SK-N-SH (cell line): Measurements from ENCODE around the gene THUMPD2. TPM values are rescaled to one million over a fixed set of nuclear protein-coding genes. Genes with fewer than 3 reads are reported as not detected.

Experiments
- CTCF ChIA-PET: fragments of 300-600, 350-600 bp; formaldehyde crosslinking; extraction: SDS; loops from one replicate; lab custom pipeline; 2021; lab: Yijun Ruan, JAX
- POLR2A ChIA-PET: fragments of 350-600 bp; sonication (Branson Sonifier 250); formaldehyde crosslinking; extraction: SDS; loops from one replicate; lab custom pipeline; 2020; ENCODE audit warnings: antibody characterized with exemption, inconsistent platforms; lab: Yijun Ruan, JAX
- DNase-seq: peaks from one replicate; pipeline ENCODE4 v3.0.0; 2012
- H2AFZ ChIP-seq: fragments of 200-600 bp; sonication (generic); 2 replicates; pipeline ENCODE4 v1.8.1; 2016; ENCODE audit warnings: antibody characterized with exemption, mild to moderate bottlenecking, low read depth
- H3F3A ChIP-seq: fragments of 200-600 bp; sonication (generic); replicated peaks from 2 replicates; pipeline ENCODE3; 2016; ENCODE audit warnings: antibody characterized with exemption, mild to moderate bottlenecking; ENCODE audit not compliant: insufficient read depth
- H3K27ac ChIP-seq, 2 experiments: fragments of 200-500 bp in 1 of 2; fragments of 200-600 bp in 1 of 2; sonication (Bioruptor generic) in 1 of 2; sonication (generic), shearing (Covaris generic) in 1 of 2; 2 replicates each; pipeline versions ENCODE4 v1.5.1 to v1.6.1; 2014 to 2016; ENCODE audit warnings: low read depth in 2 of 2, inconsistent platforms in 1 of 2, low read length in 1 of 2, mild to moderate bottlenecking in 1 of 2, mixed read lengths in 1 of 2
- H3K27me3 ChIP-seq: fragments of 200-600 bp; sonication (generic), shearing (Covaris generic); 2 replicates; pipeline ENCODE4 v1.6.1; 2016; ENCODE audit warnings: mixed run types; ENCODE audit not compliant: insufficient read depth
- H3K36me3 ChIP-seq, 2 experiments: fragments of 200-500 bp in 1 of 2; fragments of 200-600 bp in 1 of 2; sonication (Bioruptor generic) in 1 of 2; sonication (generic) in 1 of 2; replicated peaks in 1 of 2; 2 replicates each; pipeline versions ENCODE3 to v1.5.1; 2014 to 2016; ENCODE audit warnings: low read length in 1 of 2, mild to moderate bottlenecking in 1 of 2; ENCODE audit not compliant: insufficient read depth in 2 of 2, control insufficient read depth in 1 of 2
- H3K4me1 ChIP-seq, 2 experiments: fragments of 200-500 bp in 1 of 2; fragments of 200-600 bp in 1 of 2; sonication (Bioruptor generic) in 1 of 2; sonication (generic), shearing (Covaris generic) in 1 of 2; 2 replicates each; pipeline versions ENCODE4 v1.5.1 to v1.6.1; 2014 to 2016; ENCODE audit warnings: low read depth in 1 of 2, low read length in 1 of 2, mixed run types in 1 of 2; ENCODE audit not compliant: insufficient read depth in 2 of 2, control insufficient read depth in 1 of 2
- H3K4me2 ChIP-seq: fragments of 200-600 bp; sonication (generic), shearing (Covaris generic); 2 replicates; pipeline ENCODE4 v1.6.1; 2017; ENCODE audit warnings: mixed run types
- H3K4me3 ChIP-seq, 2 experiments: fragments of 200-500 bp in 1 of 2; fragments of 200-600 bp in 1 of 2; sonication (Bioruptor generic) in 1 of 2; sonication (generic), shearing (Covaris generic) in 1 of 2; 2 replicates each; pipeline versions ENCODE4 v1.5.1 to v1.8.1; 2014 to 2016; ENCODE audit warnings: low read depth in 2 of 2, inconsistent platforms in 1 of 2, low read length in 1 of 2, mild to moderate bottlenecking in 1 of 2, mixed read lengths in 1 of 2, moderate library complexity in 1 of 2
- H3K79me2 ChIP-seq: fragments of 200-600 bp; sonication (generic); 2 replicates; pipeline ENCODE4 v1.8.1; 2017; ENCODE audit warnings: mild to moderate bottlenecking; ENCODE audit not compliant: insufficient read depth
- H3K9ac ChIP-seq: fragments of 200-600 bp; sonication (generic); 2 replicates; pipeline ENCODE4 v1.6.1; 2017; ENCODE audit warnings: mixed run types
- H3K9me2 ChIP-seq: fragments of 200-600 bp; sonication (generic); 2 replicates; pipeline ENCODE4 v1.6.1; 2017; ENCODE audit warnings: mixed run types
- H3K9me3 ChIP-seq: fragments of 200-600 bp; sonication (generic); 2 replicates; pipeline ENCODE4 v1.6.1; 2017; ENCODE audit warnings: mixed run types, mild to moderate bottlenecking, moderate library complexity
- H4K20me1 ChIP-seq: fragments of 200-600 bp; sonication (generic); 2 replicates; pipeline ENCODE4 v1.6.1; 2017; ENCODE audit warnings: mild to moderate bottlenecking, mixed run types; ENCODE audit not compliant: insufficient read depth
- CHD2 ChIP-seq: fragments of 150-350 bp; IDR thresholded peaks from 2 replicates; pipeline ENCODE4 v1.6.1; 2018; ENCODE audit warnings: low read length; ENCODE audit not compliant: partially characterized antibody
- CTCF ChIP-seq: fragments of 200-600 bp; sonication (generic); IDR thresholded peaks from 2 replicates; pipeline ENCODE4 v1.6.1; 2017; ENCODE audit warnings: antibody characterized with exemption, mild to moderate bottlenecking, moderate library complexity
- EP300 ChIP-seq, 2 experiments: IDR thresholded peaks; 2 replicates each; pipeline versions ENCODE4 v1.4.0 to v1.6.1; 2012; ENCODE audit warnings: borderline replicate concordance in 1 of 2, low read depth in 1 of 2, low read length in 1 of 2
- EZH2phosphoT487 ChIP-seq: fragments of 200-600 bp; sonication (generic); IDR thresholded peaks from 2 replicates; pipeline ENCODE4 v1.6.1; 2017; ENCODE audit warnings: low read depth, mixed run types, mild to moderate bottlenecking, antibody characterized with exemption, moderate library complexity, borderline replicate concordance
- FOSL2 ChIP-seq: IDR thresholded peaks from 2 replicates; pipeline ENCODE4 v1.4.0; 2012; ENCODE audit warnings: low read depth, mild to moderate bottlenecking, moderate library complexity, borderline replicate concordance
- FOXM1 ChIP-seq: IDR thresholded peaks from 2 replicates; pipeline ENCODE4 v1.4.0; 2012; ENCODE audit warnings: low read depth, mild to moderate bottlenecking
- GATA2 ChIP-seq: sonication (generic); formaldehyde crosslinking; IDR thresholded peaks from 2 replicates; pipeline ENCODE4 v1.5.0; 2020; ENCODE audit warnings: mild to moderate bottlenecking, missing genetic modification reagents
- IRF3 ChIP-seq: fragments of 150-350 bp; IDR thresholded peaks from 2 replicates; pipeline ENCODE4 v1.6.1; 2016; ENCODE audit warnings: mild to moderate bottlenecking, low read depth, low read length
- JUND ChIP-seq: IDR thresholded peaks from 2 replicates; pipeline ENCODE4 v1.4.0; 2012
- MEF2A ChIP-seq: IDR thresholded peaks from 2 replicates; pipeline ENCODE4 v1.4.0; 2012; ENCODE audit warnings: low read depth, borderline replicate concordance
- NFIC ChIP-seq: IDR thresholded peaks from 2 replicates; pipeline ENCODE4 v1.4.0; 2012; ENCODE audit warnings: borderline replicate concordance
- NRF1 ChIP-seq: IDR thresholded peaks from 2 replicates; pipeline ENCODE4 v1.6.1; 2012; ENCODE audit warnings: low read depth, mild to moderate bottlenecking, low read length
- POLR2AphosphoS5 ChIP-seq: IDR thresholded peaks from 2 replicates; pipeline ENCODE4 v1.6.1; 2012; ENCODE audit warnings: low read depth, low read length
- RAD21 ChIP-seq: IDR thresholded peaks from 2 replicates; pipeline ENCODE4 v1.6.1; 2012; ENCODE audit warnings: mild to moderate bottlenecking, low read length
- RCOR1 ChIP-seq: fragments of 150-350 bp; IDR thresholded peaks from 2 replicates; pipeline ENCODE4 v1.6.1; 2017; ENCODE audit warnings: antibody characterized with exemption, low read length
- RXRA ChIP-seq: IDR thresholded peaks from 2 replicates; pipeline ENCODE4 v1.4.0; 2012; ENCODE audit warnings: low read depth, mild to moderate bottlenecking, borderline replicate concordance
- SIN3A ChIP-seq: IDR thresholded peaks from 2 replicates; pipeline ENCODE4 v1.6.1; 2012; ENCODE audit warnings: low read depth, mild to moderate bottlenecking, low read length, moderate library complexity, borderline replicate concordance
- SMC3 ChIP-seq: IDR thresholded peaks from 2 replicates; pipeline ENCODE4 v1.6.1; 2012; ENCODE audit warnings: low read depth, low read length, improper control_type of control experiment
- TCF12 ChIP-seq: IDR thresholded peaks from 2 replicates; pipeline ENCODE4 v1.4.0; 2012
- TEAD4 ChIP-seq: IDR thresholded peaks from 2 replicates; pipeline ENCODE4 v1.4.0; 2012; ENCODE audit warnings: mild to moderate bottlenecking, borderline replicate concordance; ENCODE audit not compliant: insufficient read depth
- USF2 ChIP-seq: fragments of 150-350 bp; IDR thresholded peaks from 2 replicates; pipeline ENCODE4 v1.6.1; 2017; ENCODE audit warnings: antibody characterized with exemption, low read length, low read depth, borderline replicate concordance
- WGBS: methylation state at CpG from one replicate; pipeline ENCODE4 v1.1.6; 2017; ENCODE audit warnings: low lambda C conversion rate; 5-methylcytosine and 5-hydroxymethylcytosine counted together
- polyA plus RNA-seq, 3 experiments: library from polyadenylated mRNA; depleted of rRNA; stranded (reverse); fragments of >200 nt; gene quantifications; 2 replicates each; pipeline ENCODE4 v1.2.3, GENCODE V29; 2012
- TF ChIP-seq, protein P1 (sequence below): IDR thresholded peaks from 2 replicates; pipeline ENCODE4 v1.4.0; 2012; ENCODE audit warnings: low read depth
- TF ChIP-seq, protein P2 (sequence below): IDR thresholded peaks from 2 replicates; pipeline ENCODE4; 2012

Gene THUMPD2
- polyA plus RNA-seq, 1 of the 3 experiments (the other 2 are of a cell fraction): 5.3 TPM

DNA sequence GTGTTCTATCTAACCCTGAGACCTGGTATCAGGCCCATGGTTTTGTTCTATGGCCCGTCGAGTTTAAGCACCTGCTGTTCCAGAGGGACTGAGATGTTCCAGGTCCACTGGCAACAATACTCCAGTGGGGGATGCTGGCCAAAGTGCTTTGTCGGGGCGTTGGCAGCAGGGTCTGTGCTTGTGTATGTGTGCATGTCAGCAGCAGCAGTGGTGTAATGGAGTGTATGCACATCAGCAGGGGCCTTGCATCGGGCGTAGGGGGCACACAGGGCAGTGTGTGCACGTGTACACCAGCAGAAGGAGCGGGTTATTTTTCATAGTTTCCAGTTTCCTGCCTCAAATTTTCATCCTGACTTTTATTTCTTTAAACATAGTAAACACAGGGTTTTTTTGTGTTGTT, 37.8 kb upstream of the THUMPD2 start:
- no peak for DNase-seq
- Histone ChIP-seq H3K27me3 (no peaks in the 10 kb centered on the region; the same call in 1 of the 2 replicates), H3K4me2 (no peak overlapping the region), H3K9ac (no peak overlapping the region), H3K4me3 (no peak overlapping the region), H3K36me3 (no peaks in the 10 kb centered on the region), H3K79me2 (no peaks in the 10 kb centered on the region), H3K9me2 (no peaks in the 10 kb centered on the region), H3K27ac (no peak overlapping the region), H3F3A (no peaks in the 10 kb centered on the region), H3K4me1 (no peaks in the 10 kb centered on the region), H3K9me3 (no peaks in the 10 kb centered on the region), H2AFZ (no peak overlapping the region), H4K20me1 (no peaks in the 10 kb centered on the region)
- 23% methylated on average over 8 of the region's 8 CpGs for WGBS
- ChIA-PET CTCF (no interaction called here), POLR2A (no interaction called here)
- TF ChIP-seq TEAD4 (no peak), JUND (no peak), SMC3 (no peak), FOXM1 (no peak), CTCF (no peak), EZH2phosphoT487 (no peak), RAD21 (no peak), FOSL2 (no peak), RCOR1 (no peak)
- TF ChIP-seq, protein P1, sequence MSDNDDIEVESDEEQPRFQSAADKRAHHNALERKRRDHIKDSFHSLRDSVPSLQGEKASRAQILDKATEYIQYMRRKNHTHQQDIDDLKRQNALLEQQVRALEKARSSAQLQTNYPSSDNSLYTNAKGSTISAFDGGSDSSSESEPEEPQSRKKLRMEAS: no peak

DNA sequence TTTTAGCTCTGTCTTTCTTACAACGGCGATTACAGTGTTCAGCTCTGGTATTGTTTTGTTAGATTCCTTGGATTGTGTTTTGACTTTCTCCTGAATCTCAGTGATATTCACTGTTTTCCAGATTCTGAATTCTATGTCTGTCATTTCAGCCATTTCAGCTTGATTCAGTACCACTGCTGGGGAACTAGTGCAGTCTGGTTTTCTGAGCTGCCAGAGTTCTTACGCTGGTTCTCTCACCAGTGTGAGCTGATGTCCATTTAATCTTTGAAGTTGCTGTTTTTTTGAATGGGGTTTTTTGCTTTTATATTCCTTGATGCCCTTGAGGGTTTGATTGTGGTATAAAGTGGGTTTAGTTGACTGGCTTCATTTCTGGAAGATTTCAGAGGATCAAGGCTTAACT, 37.4 kb upstream of the THUMPD2 start:
- TF ChIP-seq RXRA (no peak), NRF1 (no peak), RAD21 (no peak), USF2 (no peak), FOSL2 (no peak), TEAD4 (no peak), NFIC (no peak), TCF12 (no peak), GATA2 (CRISPR knock-in tag) (no peak), EP300 (IDR thresholded peaks at IDR 0.05; ENCODE audit: borderline replicate concordance in 1 of 2, low read depth in 1 of 2, low read length in 1 of 2) (no peak), POLR2AphosphoS5 (no peak), FOXM1 (no peak), CHD2 (no peak), SIN3A (no peak), MEF2A (no peak), IRF3 (no peak), JUND (no peak)
- TF ChIP-seq, protein P2, sequence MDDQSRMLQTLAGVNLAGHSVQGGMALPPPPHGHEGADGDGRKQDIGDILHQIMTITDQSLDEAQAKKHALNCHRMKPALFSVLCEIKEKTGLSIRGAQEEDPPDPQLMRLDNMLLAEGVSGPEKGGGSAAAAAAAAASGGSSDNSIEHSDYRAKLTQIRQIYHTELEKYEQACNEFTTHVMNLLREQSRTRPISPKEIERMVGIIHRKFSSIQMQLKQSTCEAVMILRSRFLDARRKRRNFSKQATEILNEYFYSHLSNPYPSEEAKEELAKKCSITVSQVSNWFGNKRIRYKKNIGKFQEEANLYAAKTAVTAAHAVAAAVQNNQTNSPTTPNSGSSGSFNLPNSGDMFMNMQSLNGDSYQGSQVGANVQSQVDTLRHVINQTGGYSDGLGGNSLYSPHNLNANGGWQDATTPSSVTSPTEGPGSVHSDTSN: no peak
- Histone ChIP-seq H3K27me3 (no peaks in the 10 kb centered on the region; the same call in 1 of the 2 replicates), H4K20me1 (no peaks in the 10 kb centered on the region), H3K27ac (no peak overlapping the region), H3K9me3 (no peaks in the 10 kb centered on the region), H3K9me2 (no peaks in the 10 kb centered on the region), H3K4me2 (no peak overlapping the region), H3K79me2 (no peaks in the 10 kb centered on the region), H3K4me3 (no peak overlapping the region), H3K4me1 (no peaks in the 10 kb centered on the region), H3K9ac (no peak overlapping the region), H3K36me3 (no peaks in the 10 kb centered on the region), H3F3A (no peaks in the 10 kb centered on the region), H2AFZ (no peak overlapping the region)
- DNase-seq: no peak
- ChIA-PET POLR2A (no interaction called here), CTCF (no interaction called here)
- 62% methylated on average over 3 of the region's 3 CpGs for WGBS
